Measurements from ENCODE around the gene COQ10A. TPM values are rescaled to one million over a fixed set of nuclear protein-coding genes. Genes with fewer than 3 reads are reported as not detected.

COQ10A gene
- total RNA-seq, 5 donors from 2014 or later (not counting 1 experiment from before 2014, with no cell fraction given), result 29.9 to 38.4 (median 31.9) TPM

GRCh38 chr12:56241424-56242303 lies 25.1 kb upstream of the COQ10A start:
- H3K36me3 ChIP-seq (ENCODE audit: control insufficient read depth in 2 of 2, extremely low read depth in 1 of 2, insufficient read depth in 1 of 2, low read length in 1 of 2), result peaks cover 46 to 67% of the 10 kb centered on the region in 2 donors
- no peaks in the 10 kb centered on the region for H3K9me3 Mint-ChIP-seq
- no peaks in the 10 kb centered on the region for H3K4me1 ChIP-seq (ENCODE audit: control insufficient read depth in 1 of 2, extremely low read depth in 1 of 2, insufficient read depth in 2 of 2, low read length in 2 of 2)
- DNase-seq, result no peak
- H3K27me3 ChIP-seq (replicated peaks in 1 of 2; ENCODE audit: control insufficient read depth in 2 of 2, extremely low read depth in 1 of 2, insufficient read depth in 2 of 2, low read length in 1 of 2), result no peaks in the 10 kb centered on the region
- H3K9me3 ChIP-seq, result no peaks in the 10 kb centered on the region
- ChIA-PET POLR2A (interaction anchor here in 1 of 2 donors (0.5 kb wide), 1 partner anchor 23 kb away, joined by 3 read pairs; no protein-coding TSS in a partner anchor), CTCF (no interaction called here)
- H3K4me3 Mint-ChIP-seq, result no peak overlapping the region
- H3K4me1 Mint-ChIP-seq, result no peaks in the 10 kb centered on the region
- no peaks in the 10 kb centered on the region for H3K27me3 Mint-ChIP-seq
- no peak for ATAC-seq (replicated peaks in 1 of 4)
- H3K27ac ChIP-seq (ENCODE audit: low read length), result no peak overlapping the region
- H3K4me3 ChIP-seq (ENCODE audit: control insufficient read depth in 1 of 2, extremely low read depth in 1 of 2, low read length in 1 of 2), result no peak overlapping the region
- peaks cover 33% of the 10 kb centered on the region for H3K36me3 Mint-ChIP-seq
- WGBS (ENCODE audit: insufficient coverage), result 100% methylated on average over 2 of the region's 9 CpGs
- H3K27ac Mint-ChIP-seq, result no peak overlapping the region

- Mint-ChIP-seq H3K4me3 (no peak overlapping the region), H3K9me3 (no peaks in the 10 kb centered on the region), H3K4me1 (no peaks in the 10 kb centered on the region), H3K27ac (no peak overlapping the region), H3K27me3 (no peaks in the 10 kb centered on the region), H3K36me3 (peaks cover 40% of the 10 kb centered on the region)
- ATAC-seq (replicated peaks in 1 of 4), result no peak
- CTCF ChIA-PET, result no interaction called here
- Histone ChIP-seq H3K36me3 (ENCODE audit: control insufficient read depth in 2 of 2, extremely low read depth in 1 of 2, insufficient read depth in 1 of 2, low read length in 1 of 2) (peaks cover 40 to 79% of the 10 kb centered on the region in 2 donors), H3K27me3 (replicated peaks in 1 of 2; ENCODE audit: control insufficient read depth in 2 of 2, extremely low read depth in 1 of 2, insufficient read depth in 2 of 2, low read length in 1 of 2) (no peaks in the 10 kb centered on the region), H3K27ac (ENCODE audit: low read length) (no peak overlapping the region), H3K4me1 (ENCODE audit: control insufficient read depth in 1 of 2, extremely low read depth in 1 of 2, insufficient read depth in 2 of 2, low read length in 2 of 2) (peaks cover 0 to 2% of the 10 kb centered on the region in 2 experiments), H3K9me3 (no peaks in the 10 kb centered on the region), H3K4me3 (ENCODE audit: control insufficient read depth in 1 of 2, extremely low read depth in 1 of 2, low read length in 1 of 2) (no peak overlapping the region)
- WGBS (ENCODE audit: insufficient coverage), result 100% methylated on average over 1 of the region's 13 CpGs
- DNase-seq, result no peak
- POLR2A ChIA-PET, result no interaction called here
These were observed 23.8 kb upstream of the COQ10A start for GRCh38 chr12:56242986-56243385.

GRCh38 chr12:56243731-56244181 lies 23.0 kb upstream of the COQ10A start:
- Mint-ChIP-seq H3K27ac (no peak overlapping the region), H3K4me3 (no peak overlapping the region), H3K9me3 (no peaks in the 10 kb centered on the region), H3K4me1 (no peaks in the 10 kb centered on the region), H3K27me3 (no peaks in the 10 kb centered on the region), H3K36me3 (peaks cover 40% of the 10 kb centered on the region)
- H3K27ac ChIP-seq (ENCODE audit: low read length), result no peak overlapping the region
- no CpG with 5 or more reads among the region's 3 CpGs for WGBS (ENCODE audit: insufficient coverage)
- peaks cover 0 to 2% of the 10 kb centered on the region in 2 experiments for H3K4me1 ChIP-seq (ENCODE audit: control insufficient read depth in 1 of 2, extremely low read depth in 1 of 2, insufficient read depth in 2 of 2, low read length in 2 of 2)
- ChIA-PET CTCF (no interaction called here), POLR2A (interaction anchor here in 1 of 2 donors (0.6 kb wide), 1 partner anchor 473 kb away, joined by 5 read pairs; no protein-coding TSS in a partner anchor)
- ATAC-seq (replicated peaks in 1 of 4) (no peak), DNase-seq (no peak)
- no peaks in the 10 kb centered on the region for H3K27me3 ChIP-seq (replicated peaks in 1 of 2; ENCODE audit: control insufficient read depth in 2 of 2, extremely low read depth in 1 of 2, insufficient read depth in 2 of 2, low read length in 1 of 2)
- H3K9me3 ChIP-seq, result no peaks in the 10 kb centered on the region
- H3K4me3 ChIP-seq (ENCODE audit: control insufficient read depth in 1 of 2, extremely low read depth in 1 of 2, low read length in 1 of 2), result no peak overlapping the region
- H3K36me3 ChIP-seq (ENCODE audit: control insufficient read depth in 2 of 2, extremely low read depth in 1 of 2, insufficient read depth in 1 of 2, low read length in 1 of 2), result peaks cover 42 to 86% of the 10 kb centered on the region in 2 donors

- H3K9me3 ChIP-seq, result no peaks in the 10 kb centered on the region
- no peaks in the 10 kb centered on the region for H3K27me3 Mint-ChIP-seq
- ChIA-PET POLR2A (no interaction called here), CTCF (no interaction called here)
- WGBS (ENCODE audit: insufficient coverage), result 97% methylated on average over 11 of the region's 14 CpGs
- no peaks in the 10 kb centered on the region for H3K27me3 ChIP-seq (replicated peaks in 1 of 2; ENCODE audit: control insufficient read depth in 2 of 2, extremely low read depth in 1 of 2, insufficient read depth in 2 of 2, low read length in 1 of 2)
- H3K4me3 ChIP-seq (ENCODE audit: control insufficient read depth in 1 of 2, extremely low read depth in 1 of 2, low read length in 1 of 2), result no peak overlapping the region
- no peak overlapping the region for H3K4me3 Mint-ChIP-seq
- no peaks in the 10 kb centered on the region for H3K9me3 Mint-ChIP-seq
- no peak overlapping the region for H3K27ac Mint-ChIP-seq
- H3K36me3 ChIP-seq (ENCODE audit: control insufficient read depth in 2 of 2, extremely low read depth in 1 of 2, insufficient read depth in 1 of 2, low read length in 1 of 2), result peaks cover 44 to 93% of the 10 kb centered on the region in 2 donors
- no peak overlapping the region for H3K27ac ChIP-seq (ENCODE audit: low read length)
- peaks cover 44% of the 10 kb centered on the region for H3K36me3 Mint-ChIP-seq
- H3K4me1 Mint-ChIP-seq, result no peaks in the 10 kb centered on the region
- peaks cover 0 to 2% of the 10 kb centered on the region in 2 experiments for H3K4me1 ChIP-seq (ENCODE audit: control insufficient read depth in 1 of 2, extremely low read depth in 1 of 2, insufficient read depth in 2 of 2, low read length in 2 of 2)
- DNase-seq (no peak), ATAC-seq (replicated peaks in 1 of 4) (no peak)
These were observed 22.2 kb upstream of the COQ10A start for GRCh38 chr12:56244494-56244893.

GRCh38 chr12:56247923-56248322 lies 18.8 kb upstream of the COQ10A start:
- Histone ChIP-seq H3K27me3 (replicated peaks in 1 of 2; ENCODE audit: control insufficient read depth in 2 of 2, extremely low read depth in 1 of 2, insufficient read depth in 2 of 2, low read length in 1 of 2) (no peaks in the 10 kb centered on the region), H3K4me1 (ENCODE audit: control insufficient read depth in 1 of 2, extremely low read depth in 1 of 2, insufficient read depth in 2 of 2, low read length in 2 of 2) (peaks cover 0 to 2% of the 10 kb centered on the region in 2 experiments), H3K27ac (ENCODE audit: low read length) (no peak overlapping the region), H3K36me3 (ENCODE audit: control insufficient read depth in 2 of 2, extremely low read depth in 1 of 2, insufficient read depth in 1 of 2, low read length in 1 of 2) (peaks cover 27 to 89% of the 10 kb centered on the region in 2 donors), H3K9me3 (no peaks in the 10 kb centered on the region), H3K4me3 (ENCODE audit: control insufficient read depth in 1 of 2, extremely low read depth in 1 of 2, low read length in 1 of 2) (no peak overlapping the region)
- Mint-ChIP-seq H3K9me3 (no peaks in the 10 kb centered on the region), H3K4me3 (no peak overlapping the region), H3K36me3 (peaks cover 44% of the 10 kb centered on the region), H3K27ac (no peak overlapping the region), H3K27me3 (no peaks in the 10 kb centered on the region), H3K4me1 (no peaks in the 10 kb centered on the region)
- CTCF ChIA-PET, result no interaction called here
- POLR2A ChIA-PET, result interaction anchor here in 1 of 2 donors (0.7 kb wide), 1 partner anchor 31 kb away, joined by 4 read pairs; no protein-coding TSS in a partner anchor
- WGBS (ENCODE audit: insufficient coverage), result 98% methylated on average over 10 of the region's 16 CpGs
- ATAC-seq (replicated peaks in 1 of 4), result no peak
- no peak for DNase-seq

GRCh38 chr12:56248711-56249110 lies 18.0 kb upstream of the COQ10A start:
- ATAC-seq (replicated peaks in 1 of 4) (no peak), DNase-seq (no peak)
- Mint-ChIP-seq H3K36me3 (peaks cover 47% of the 10 kb centered on the region), H3K4me3 (no peak overlapping the region), H3K27ac (no peak overlapping the region), H3K4me1 (no peaks in the 10 kb centered on the region), H3K9me3 (no peaks in the 10 kb centered on the region), H3K27me3 (no peaks in the 10 kb centered on the region)
- Histone ChIP-seq H3K36me3 (ENCODE audit: control insufficient read depth in 2 of 2, extremely low read depth in 1 of 2, insufficient read depth in 1 of 2, low read length in 1 of 2) (peaks cover 30 to 89% of the 10 kb centered on the region in 2 donors), H3K4me1 (ENCODE audit: control insufficient read depth in 1 of 2, extremely low read depth in 1 of 2, insufficient read depth in 2 of 2, low read length in 2 of 2) (peaks cover 0 to 2% of the 10 kb centered on the region in 2 experiments), H3K27me3 (replicated peaks in 1 of 2; ENCODE audit: control insufficient read depth in 2 of 2, extremely low read depth in 1 of 2, insufficient read depth in 2 of 2, low read length in 1 of 2) (no peaks in the 10 kb centered on the region), H3K27ac (ENCODE audit: low read length) (no peak overlapping the region), H3K9me3 (no peaks in the 10 kb centered on the region), H3K4me3 (ENCODE audit: control insufficient read depth in 1 of 2, extremely low read depth in 1 of 2, low read length in 1 of 2) (no peak overlapping the region)
- CTCF ChIA-PET, result interaction anchor here (0.5 to 1.1 kb wide), 2 partner anchors 9 to 422 kb away, joined by 3 to 4 read pairs; no protein-coding TSS in a partner anchor
- POLR2A ChIA-PET, result no interaction called here
- WGBS (ENCODE audit: insufficient coverage), result 95% methylated on average over 7 of the region's 8 CpGs
